HepG2 (cell line): Measurements from ENCODE around the gene CLPTM1L. TPM values are rescaled to one million over a fixed set of nuclear protein-coding genes. Genes with fewer than 3 reads are reported as not detected.

ENCODE experiments used
- ATAC-seq: fragments of 200-7000 bp; cut with Tn5 transposase; 3 replicates; pipeline ENCODE4 v1.9.1; 2020; ENCODE audit warnings: mild to moderate bottlenecking, moderate library complexity
- BruUV-seq: library from RNA; stranded (reverse); fragments of 400-500 nt; replicated peaks from 2 replicates; lab custom pipeline; 2021; lab: Mats Ljungman, UMichigan
- CTCF ChIA-PET: fragments of 300-600 bp; formaldehyde crosslinking; extraction: SDS; loops from one replicate; lab custom pipeline; 2021; ENCODE audit warnings: low total read pairs, inconsistent platforms, low intra/inter-chr PET ratio; lab: Yijun Ruan, JAX
- POLR2A ChIA-PET: fragments of 350-600 bp; sonication (Branson Sonifier 250); formaldehyde crosslinking; loops from one replicate; lab custom pipeline; 2020; ENCODE audit warnings: antibody characterized with exemption, inconsistent platforms; lab: Yijun Ruan, JAX
- DNase-seq: peaks from one replicate; pipeline ENCODE4 v3.0.0-alpha.2; 2015; ENCODE audit warnings: low spot score
- FAIRE-seq: peaks from 3 replicates; lab custom pipeline; 2011; peaks lifted over from hg19 to GRCh38; lab: Jason Lieb, UNC
- H2AFZ ChIP-seq: one replicate; pipeline ENCODE4 v1.6.1; 2011; ENCODE audit warnings: low read length, inconsistent platforms
- H3K27ac ChIP-seq: fragments of 300-600 bp; 3 replicates; pipeline ENCODE4 v1.8.0; 2011; ENCODE audit warnings: mixed run types, mild to moderate bottlenecking, mixed read lengths, low read length, inconsistent platforms; ENCODE audit not compliant: insufficient read depth; ENCODE audit errors: extremely low read length
- H3K27me3 ChIP-seq, 2 experiments: fragments of 200-600 bp in 1 of 2; 2 replicates in 1 of 2; 3 replicates in 1 of 2; pipeline versions ENCODE4 v1.6.0 to v1.8.0; 2011; ENCODE audit warnings: low read length in 2 of 2, mild to moderate bottlenecking in 2 of 2, moderate library complexity in 2 of 2, inconsistent platforms in 1 of 2; ENCODE audit not compliant: insufficient read depth in 2 of 2, control insufficient read depth in 1 of 2
- H3K36me3 ChIP-seq, 2 experiments: fragments of 200-600 bp in 1 of 2; replicated peaks in 1 of 2; 2 replicates in 1 of 2; 3 replicates in 1 of 2; pipeline versions ENCODE4 v1.5.1 to v1.8.0; 2011; ENCODE audit warnings: low read length in 2 of 2, inconsistent platforms in 1 of 2; ENCODE audit not compliant: insufficient read depth in 2 of 2, control insufficient read depth in 1 of 2
- H3K4me1 ChIP-seq: 2 replicates; pipeline ENCODE4 v1.5.1; 2012; ENCODE audit warnings: low read length, inconsistent platforms; ENCODE audit not compliant: insufficient read depth
- H3K4me2 ChIP-seq: 2 replicates; pipeline ENCODE4 v1.6.0; 2011; ENCODE audit warnings: low read depth, low read length, inconsistent platforms
- H3K4me3 ChIP-seq, 3 experiments: fragments of 200-600 bp in 1 of 3; sonication (generic), shearing (Covaris generic) in 1 of 3; replicated peaks in 1 of 3; 2 replicates each; pipeline ENCODE4 v1.5.1; 2011 to 2016; ENCODE audit warnings: low read length in 3 of 3, inconsistent platforms in 2 of 3, low read depth in 2 of 3, mild to moderate bottlenecking in 2 of 3, control low read depth in 1 of 3, mixed read lengths in 1 of 3; ENCODE audit not compliant: insufficient read depth in 1 of 3
- H3K79me2 ChIP-seq: one replicate; pipeline ENCODE4 v1.6.1; 2011; ENCODE audit warnings: low read length, inconsistent platforms; ENCODE audit not compliant: insufficient read depth
- H3K9ac ChIP-seq: 2 replicates; pipeline ENCODE4 v1.6.0; 2011; ENCODE audit warnings: mild to moderate bottlenecking, low read depth, low read length, inconsistent platforms; ENCODE audit not compliant: insufficient read depth
- H3K9me3 ChIP-seq: 2 replicates; pipeline ENCODE4 v1.5.1; 2012; ENCODE audit warnings: mild to moderate bottlenecking, low read length
- H4K20me1 ChIP-seq: 2 replicates; pipeline ENCODE4 v1.6.0; 2011; ENCODE audit warnings: inconsistent platforms, mild to moderate bottlenecking, low read length, moderate library complexity; ENCODE audit not compliant: insufficient read depth
- CBX2 ChIP-seq, 2 experiments: fragments of 200-600 bp in 1 of 2; sonication (generic); formaldehyde crosslinking in 1 of 2; IDR thresholded peaks; 2 replicates each; pipeline versions ENCODE4 v1.7.0 to v1.8.1; 2018 to 2022; ENCODE audit warnings: low read depth in 2 of 2, low read length in 1 of 2, mild to moderate bottlenecking in 1 of 2, missing genetic modification reagents in 1 of 2
- FOXA3 ChIP-seq: IDR thresholded peaks from 2 replicates; pipeline ENCODE4 v1.6.1; 2016; ENCODE audit warnings: missing genetic modification reagents, missing compliant biosample characterization
- HDAC2 ChIP-seq: sonication (generic); formaldehyde crosslinking; IDR thresholded peaks from 2 replicates; pipeline ENCODE4 v1.4.0; 2020; ENCODE audit warnings: missing genetic modification reagents
- NR0B2 ChIP-seq: sonication (generic); formaldehyde crosslinking; IDR thresholded peaks from 2 replicates; pipeline ENCODE4 v1.4.0; 2020; ENCODE audit warnings: mild to moderate bottlenecking, missing genetic modification reagents
- REPIN1 ChIP-seq: sonication (generic); formaldehyde crosslinking; IDR thresholded peaks from 2 replicates; pipeline ENCODE4 v1.8.0; 2022; ENCODE audit warnings: missing genetic modification reagents, low read depth, mild to moderate bottlenecking, borderline replicate concordance
- RXRB ChIP-seq: IDR thresholded peaks from 2 replicates; pipeline ENCODE4 v1.6.1; 2016; ENCODE audit warnings: borderline replicate concordance, missing genetic modification reagents, missing compliant biosample characterization
- ZBTB33 ChIP-seq: sonication (generic); formaldehyde crosslinking; IDR thresholded peaks from 2 replicates; pipeline ENCODE4 v1.4.0; 2020; ENCODE audit warnings: missing genetic modification reagents
- ZNF142 ChIP-seq: sonication (generic); formaldehyde crosslinking; IDR thresholded peaks from 2 replicates; pipeline ENCODE4 v1.4.0; 2020; ENCODE audit warnings: missing genetic modification reagents
- ZNF724P ChIP-seq: sonication (generic); formaldehyde crosslinking; IDR thresholded peaks from 2 replicates; pipeline ENCODE4 v1.8.0; 2022; ENCODE audit warnings: missing genetic modification reagents, borderline replicate concordance
- ZSCAN9 ChIP-seq: IDR thresholded peaks from 2 replicates; pipeline ENCODE4 v1.6.1; 2016; ENCODE audit warnings: borderline replicate concordance
- WGBS: methylation state at CpG from one replicate; pipeline ENCODE4 v1.1.6; 2017; ENCODE audit warnings: low lambda C conversion rate; 5-methylcytosine and 5-hydroxymethylcytosine counted together
- in situ Hi-C: cut with HindIII; loops from 2 replicates; pipeline ENCODE4 v1.10.0; 2017; ENCODE audit warnings: low pct_unique_long_range_greater_than_20kb; ENCODE audit not compliant: extremely low pct_ligation_motif_present
- intact Hi-C: fragments of 100-400 bp; cut with micrococcal nuclease; formaldehyde crosslinking; loops from one replicate; pipeline ENCODE4 v1.10.0; 2022; ENCODE audit not compliant: unreplicated experiment
- polyA plus RNA-seq, 8 experiments: library from polyadenylated mRNA; depleted of rRNA in 3 of 8; stranded (reverse) in 7 of 8; unstranded in 1 of 8; fragments of >200 nt; fragmentation: Illumina TruSeq in 4 of 8; extraction: Trizol in 4 of 8; gene quantifications; 2 replicates each; pipeline versions ENCODE4 v1.2.1 to v1.2.3, GENCODE V29; 2011 to 2016; ENCODE audit warnings: low read depth in 4 of 8, missing spikeins in 1 of 8, mixed read lengths in 1 of 8; ENCODE audit not compliant: insufficient read depth in 1 of 8
- total RNA-seq, 5 experiments: library from RNA; depleted of rRNA; stranded (reverse); fragments of >200 nt; fragmentation: Illumina TruSeq; extraction: Trizol; gene quantifications; 2 replicates each; pipeline ENCODE4 v1.2.3, GENCODE V29; 2016; ENCODE audit warnings: low read depth in 1 of 5

Gene CLPTM1L
- total and polyA plus RNA-seq, 2 of the 13 experiments (the other 11 are each of a cell fraction or from before 2014, with no cell fraction given): 80.3 to 124 TPM

- 0 out of 2 replicates have a peak, but pooled peaks have one; percentile 16 for TF ChIP-seq ZNF142 (CRISPR knock-in tag)
- no peak for TF ChIP-seq ZNF724P (CRISPR knock-in tag)
- peak; percentile 3; the same call in 1 of the 2 replicates for TF ChIP-seq FOXA3 (CRISPR knock-in tag)
- TF ChIP-seq ZSCAN9: 0 out of 2 replicates have a peak, but pooled peaks have one; percentile 24
Measured at GRCh38 chr5:1343931-1344901, 683 bp downstream of the CLPTM1L start (continued).

GRCh38 chr5:1343315-1343751 is 1.6 kb downstream of the CLPTM1L start:
- peaks cover 21 to 39% of the 10 kb centered on the region in 2 experiments; a peak in 4 of 5 replicates for H3K36me3 ChIP-seq
- ChIA-PET POLR2A (no interaction called here), CTCF (no interaction called here)
- BruUV-seq: no TSS peak
- peaks cover 17% of the 10 kb centered on the region for H3K79me2 ChIP-seq
- in situ Hi-C loops: no loop called here
- no peak for TF ChIP-seq REPIN1 (CRISPR knock-in tag)
- TF ChIP-seq RXRB (CRISPR knock-in tag): no peak
- TF ChIP-seq HDAC2: no peak
- no peak for TF ChIP-seq NR0B2 (CRISPR knock-in tag)
- TF ChIP-seq CBX2 (IDR thresholded peaks at IDR 0.05; ENCODE audit: low read depth, low read length): no peak
- no peak for TF ChIP-seq CBX2 (CRISPR knock-in tag; IDR thresholded peaks at IDR 0.05; ENCODE audit: low read depth)
- no peak for TF ChIP-seq ZBTB33 (CRISPR knock-in tag)
- DNase-seq: no peak
- peaks cover 24% of the 10 kb centered on the region for H3K4me1 ChIP-seq
- no peak for FAIRE-seq
- ATAC-seq: no peak
- intact Hi-C loops: no loop called here
- no peaks in the 10 kb centered on the region for H4K20me1 ChIP-seq
- peak overlapping the region in 2 of 3 experiments; percentile 61 to 90; a peak in 2 of 6 replicates for H3K4me3 ChIP-seq
- no peak overlapping the region for H3K27ac ChIP-seq
- H2AFZ ChIP-seq: no peak overlapping the region
- H3K9me3 ChIP-seq: no peaks in the 10 kb centered on the region
- no peaks in the 10 kb centered on the region for H3K27me3 ChIP-seq
- H3K4me2 ChIP-seq: peak overlapping the region; percentile 96
- 96% methylated on average over 9 of the region's 9 CpGs for WGBS
- peak overlapping the region; percentile 75; the same call in 1 of the 2 replicates for H3K9ac ChIP-seq
